Activated CD4-positive, alpha-beta T cell treated with anti-CD3 and anti-CD28 coated beads for 4 hours (primary cell): ENCODE data around the gene FNIP2.

Experiments
- DNase-seq, 2 donors: peaks; one replicate each; pipeline ENCODE4 v3.0.0-alpha.2; 2020

Gene FNIP2

GRCh38 chr4:158841540-158841939, 72.7 kb downstream of the FNIP2 start:
- DNase-seq, result no peak

DNA sequence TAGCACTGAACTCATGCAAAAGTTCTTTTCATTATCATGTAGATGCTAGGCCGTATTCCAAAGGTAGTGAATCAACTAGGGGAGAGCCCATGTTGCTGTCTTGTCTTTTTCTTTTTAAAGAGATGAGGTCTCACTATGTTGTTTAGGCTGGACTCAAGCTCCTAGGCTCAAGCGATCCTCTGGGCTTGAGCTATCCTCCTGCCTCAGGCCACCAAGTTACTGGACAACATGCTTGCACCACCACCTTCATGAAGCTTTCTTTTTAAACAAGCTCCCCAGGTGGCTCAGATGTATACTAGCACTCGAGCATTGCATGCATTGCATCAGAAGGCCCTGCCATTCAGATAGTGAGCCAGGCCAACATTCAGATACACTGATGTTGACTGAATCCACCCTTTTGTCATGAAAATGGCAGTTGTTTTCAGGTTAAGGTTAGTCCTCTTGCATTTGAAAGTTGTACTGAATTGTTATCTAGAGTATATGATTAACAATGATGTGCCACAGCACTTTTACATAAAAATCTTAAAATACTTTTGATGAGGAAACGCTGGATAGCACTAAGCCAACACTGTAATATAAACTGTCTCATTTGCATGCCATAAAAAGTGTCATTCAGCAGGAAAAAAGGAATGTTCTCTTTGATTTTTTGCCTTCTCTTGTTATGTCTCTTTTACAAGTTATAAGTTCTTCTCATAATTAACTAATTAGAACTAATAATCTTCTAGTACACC, 76.7 kb downstream of the FNIP2 start:
- no peak for DNase-seq

DNA sequence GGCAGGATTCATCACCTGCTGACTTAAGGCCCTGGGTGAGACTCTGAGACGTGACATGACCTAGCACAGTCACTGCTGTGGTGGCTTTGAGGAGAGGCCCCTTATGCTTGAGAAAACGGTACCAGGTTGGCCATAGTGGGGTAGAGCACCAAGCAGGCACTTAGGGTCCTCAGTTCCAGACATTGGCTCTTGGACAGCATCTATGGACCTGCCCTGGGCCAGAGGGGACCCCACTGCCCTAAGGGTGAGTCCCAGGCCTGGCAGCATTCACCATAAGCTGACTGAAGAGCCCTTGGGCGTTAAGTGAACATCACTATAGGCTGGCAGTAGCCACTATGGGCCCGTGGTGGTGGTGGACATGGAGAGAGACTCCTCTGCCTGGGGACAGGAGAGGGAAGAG, 78.7 kb downstream of the FNIP2 start:
- no peak for DNase-seq

DNA sequence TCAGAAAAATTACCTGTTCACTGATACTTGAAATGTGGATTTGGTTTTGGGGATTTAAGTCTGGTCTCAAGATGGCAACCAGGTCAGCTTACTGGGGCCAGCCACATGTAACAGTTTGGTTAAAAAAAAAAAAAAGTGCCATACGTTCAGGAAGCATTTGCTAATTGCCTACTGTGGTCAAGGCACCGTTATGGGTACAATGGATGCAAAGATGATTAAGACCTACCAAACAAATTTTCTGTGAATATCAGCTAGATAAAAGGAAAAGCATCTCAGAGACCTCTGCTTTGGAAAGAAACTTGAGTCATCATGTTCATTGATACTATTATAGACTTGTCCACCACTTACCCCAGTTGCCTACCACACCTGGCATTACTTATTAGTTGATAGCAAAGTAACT, 80.9 kb downstream of the FNIP2 start:
- DNase-seq, result no peak

GRCh38 chr4:158850371-158850770, 81.5 kb downstream of the FNIP2 start:
- DNase-seq, result no peak

DNA sequence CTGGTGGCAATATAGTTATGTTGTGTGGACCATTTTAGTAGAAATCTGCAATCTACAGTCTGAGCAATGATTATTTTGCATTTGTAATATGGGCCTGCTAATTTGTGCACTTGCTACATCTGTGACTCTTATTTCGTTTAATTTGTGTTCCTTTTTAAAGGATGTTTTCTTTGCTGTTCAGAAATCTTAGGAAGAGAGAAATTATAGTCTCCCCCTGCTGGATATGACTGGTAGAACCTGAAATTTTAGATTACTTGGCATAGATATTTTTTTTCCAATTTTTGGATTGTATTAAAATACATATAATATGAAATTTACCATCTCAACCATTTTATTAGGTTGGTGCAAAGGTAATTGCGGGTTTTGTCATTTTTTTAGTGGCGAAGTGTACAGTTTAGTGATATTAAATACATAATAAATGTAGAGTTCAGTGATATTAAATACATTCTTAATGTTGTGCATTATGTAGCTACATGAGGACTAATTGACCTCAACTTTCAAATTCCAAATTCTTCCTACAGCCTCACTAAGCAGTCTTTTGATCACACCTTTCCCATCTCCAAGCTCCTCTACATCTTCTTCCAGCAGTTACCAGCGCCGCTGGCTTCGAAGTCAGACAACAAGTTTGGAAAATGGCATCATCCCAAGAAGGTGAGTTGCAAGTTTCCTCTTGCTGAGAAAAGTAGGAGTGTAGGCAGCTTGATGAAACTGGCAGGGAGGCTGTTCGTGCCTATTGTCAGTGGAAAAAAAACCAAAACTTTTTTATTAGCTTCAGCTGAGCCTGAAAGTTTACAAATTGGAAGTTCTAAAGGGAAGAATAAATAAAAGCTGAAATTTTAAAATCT, 82.2 kb downstream of the FNIP2 start:
- no peak for DNase-seq

DNA sequence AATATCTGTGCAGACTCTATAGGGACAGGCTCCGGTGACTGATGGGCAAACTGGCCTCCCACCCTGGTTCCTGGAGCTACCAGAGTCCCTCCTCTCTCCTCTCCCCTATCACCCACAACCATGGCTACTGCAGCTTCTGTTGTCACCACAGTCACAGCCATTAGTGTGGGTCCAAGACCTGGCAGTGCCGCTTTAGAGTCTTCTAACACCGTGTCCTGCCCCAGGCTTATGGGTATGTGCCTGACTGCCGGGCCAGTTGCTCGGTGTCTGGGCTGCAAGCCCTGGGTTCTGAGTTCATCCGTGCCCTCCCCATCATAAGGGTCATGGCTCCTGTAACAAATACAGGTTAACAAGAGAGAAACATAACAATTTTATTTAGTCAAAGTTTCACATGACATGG, 85.4 kb downstream of the FNIP2 start:
- DNase-seq, result no peak

GRCh38 chr4:158856852-158857251, 88.0 kb downstream of the FNIP2 start:
- no peak for DNase-seq

GRCh38 chr4:158857951-158858350, 89.1 kb downstream of the FNIP2 start:
- DNase-seq, result no peak

DNA sequence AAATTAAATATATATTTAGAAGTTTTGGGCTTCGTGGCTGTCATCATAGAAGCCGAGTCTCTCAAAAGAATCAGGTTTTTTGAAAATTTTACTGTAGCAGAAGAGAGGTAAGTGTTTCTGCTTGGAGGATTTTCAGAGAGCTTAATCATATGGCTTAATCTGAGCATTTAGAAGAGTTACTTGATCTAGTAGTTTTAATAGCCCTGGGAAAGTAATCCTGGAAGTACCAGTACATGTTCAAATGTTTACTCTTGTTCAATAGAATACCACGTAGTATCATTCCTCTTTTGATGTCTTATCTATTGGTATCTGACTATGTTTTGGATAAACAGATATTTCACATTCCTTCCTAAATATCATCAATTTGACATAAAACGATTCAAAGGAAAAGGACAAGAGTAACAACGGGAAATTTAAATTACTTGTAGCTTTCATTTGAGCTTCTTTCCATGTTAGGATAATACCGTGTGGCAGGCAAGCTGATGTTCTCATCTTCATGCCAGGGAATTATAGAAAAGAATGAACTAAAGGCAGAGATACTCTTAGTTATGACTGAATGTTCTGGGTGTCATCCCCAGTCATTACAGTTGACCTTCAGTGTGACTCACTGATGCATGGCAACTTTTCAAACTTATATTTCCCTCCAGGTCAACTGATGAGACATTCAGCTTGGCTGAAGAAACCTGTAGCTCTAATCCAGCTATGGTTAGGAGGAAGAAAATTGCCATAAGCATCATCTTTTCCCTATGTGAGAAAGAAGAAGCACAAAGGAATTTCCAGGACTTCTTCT, 89.8 kb downstream of the FNIP2 start:
- DNase-seq, result no peak

GRCh38 chr4:158859661-158860060, 90.8 kb downstream of the FNIP2 start:
- no peak for DNase-seq

DNA sequence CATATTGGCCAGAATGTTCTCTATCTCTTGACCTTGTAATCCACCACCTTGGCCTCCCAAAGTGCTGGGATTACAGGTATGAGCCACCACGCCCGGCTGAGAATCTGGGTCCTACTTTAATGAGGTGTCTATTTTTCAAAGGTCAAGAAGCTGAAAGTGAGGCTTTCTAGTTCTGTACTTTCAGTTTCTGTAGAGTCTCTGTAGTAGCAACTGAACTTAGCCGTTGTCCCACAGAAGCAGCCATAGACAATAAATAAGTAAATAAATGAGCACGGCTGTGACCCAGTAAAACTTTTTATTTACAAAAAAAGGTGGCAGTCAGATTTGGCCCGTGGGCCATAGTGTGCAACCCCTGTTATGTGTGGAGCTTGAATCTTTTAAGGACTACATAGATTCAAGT, 92.0 kb downstream of the FNIP2 start:
- no peak for DNase-seq

- no peak for DNase-seq
Measured at GRCh38 chr4:158861281-158861680, 92.5 kb downstream of the FNIP2 start.

GRCh38 chr4:158861766-158862165, 92.9 kb downstream of the FNIP2 start:
- no peak for DNase-seq

DNA sequence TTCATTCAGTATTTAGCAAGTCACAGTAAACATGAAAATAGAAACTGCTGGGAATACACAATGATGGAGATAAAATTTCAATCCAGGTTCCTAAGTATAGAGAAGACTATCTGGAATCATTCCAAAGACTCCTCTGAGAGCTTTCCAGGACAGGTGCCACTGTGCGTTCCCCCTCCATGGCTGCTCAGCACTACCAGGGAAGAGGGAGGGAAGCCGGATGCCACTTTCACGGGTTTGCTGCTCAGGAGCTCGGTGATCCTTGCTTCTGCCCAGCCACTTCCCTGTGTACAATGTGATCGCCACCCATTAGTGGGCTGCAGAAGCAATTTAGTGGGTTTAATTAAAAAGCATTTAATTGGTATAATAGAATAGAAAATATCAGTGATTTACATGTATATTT, 94.5 kb downstream of the FNIP2 start:
- DNase-seq, result no peak

DNA sequence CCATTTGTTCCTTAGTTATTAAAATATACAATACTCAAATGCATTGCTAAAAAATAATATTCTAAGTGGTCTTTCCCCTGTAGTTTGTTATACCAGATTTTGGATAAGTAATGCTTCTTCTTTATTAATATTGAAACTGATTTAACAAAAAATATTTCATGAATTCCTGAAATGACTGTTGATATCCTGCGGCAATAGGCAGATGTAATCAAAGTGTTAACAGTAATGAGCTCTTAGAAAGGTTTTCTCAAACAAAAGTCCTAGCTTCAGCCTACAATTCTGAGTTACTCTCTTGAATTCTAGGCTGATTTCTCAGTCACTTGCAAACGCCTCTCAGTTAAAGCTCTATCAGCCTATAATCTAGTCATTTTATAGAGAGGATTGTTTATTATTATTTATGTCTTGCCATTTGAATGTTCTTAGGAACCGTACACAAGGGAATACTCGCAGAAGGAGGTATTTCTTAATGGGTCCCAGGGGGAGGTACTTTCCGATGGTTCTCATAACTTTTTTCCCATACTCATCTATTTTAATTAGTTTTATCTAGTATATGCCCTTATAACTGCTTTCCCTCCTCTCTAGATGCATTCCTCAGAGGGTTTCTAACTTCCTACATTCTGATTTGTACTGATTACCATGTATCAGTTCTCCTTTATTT, 96.8 kb downstream of the FNIP2 start:
- DNase-seq, result no peak

DNA sequence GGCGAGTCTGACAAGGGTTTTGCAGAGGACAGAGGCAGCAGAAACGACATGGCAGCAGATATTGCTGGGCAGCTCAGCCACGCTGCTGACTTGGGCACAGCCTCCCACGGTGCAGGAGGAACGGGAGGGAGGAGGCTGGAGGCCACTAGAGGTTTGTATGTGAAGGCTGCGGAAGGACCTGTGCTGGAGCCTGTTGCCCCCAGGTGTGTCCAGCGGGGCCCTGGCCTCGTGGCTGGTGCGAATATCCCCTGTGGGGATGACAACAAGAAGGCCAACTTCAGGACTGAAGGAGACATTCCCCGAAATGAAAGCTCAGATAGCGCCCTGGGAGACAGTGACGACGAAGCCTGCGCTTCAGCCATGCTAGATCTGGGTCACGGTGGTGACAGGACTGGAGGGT, 100.2 kb downstream of the FNIP2 start:
- no peak for DNase-seq

GRCh38 chr4:158869761-158870160, 100.9 kb downstream of the FNIP2 start:
- no peak for DNase-seq

- no peak for DNase-seq
Measured at GRCh38 chr4:158870282-158870625, 101.4 kb downstream of the FNIP2 start.

DNA sequence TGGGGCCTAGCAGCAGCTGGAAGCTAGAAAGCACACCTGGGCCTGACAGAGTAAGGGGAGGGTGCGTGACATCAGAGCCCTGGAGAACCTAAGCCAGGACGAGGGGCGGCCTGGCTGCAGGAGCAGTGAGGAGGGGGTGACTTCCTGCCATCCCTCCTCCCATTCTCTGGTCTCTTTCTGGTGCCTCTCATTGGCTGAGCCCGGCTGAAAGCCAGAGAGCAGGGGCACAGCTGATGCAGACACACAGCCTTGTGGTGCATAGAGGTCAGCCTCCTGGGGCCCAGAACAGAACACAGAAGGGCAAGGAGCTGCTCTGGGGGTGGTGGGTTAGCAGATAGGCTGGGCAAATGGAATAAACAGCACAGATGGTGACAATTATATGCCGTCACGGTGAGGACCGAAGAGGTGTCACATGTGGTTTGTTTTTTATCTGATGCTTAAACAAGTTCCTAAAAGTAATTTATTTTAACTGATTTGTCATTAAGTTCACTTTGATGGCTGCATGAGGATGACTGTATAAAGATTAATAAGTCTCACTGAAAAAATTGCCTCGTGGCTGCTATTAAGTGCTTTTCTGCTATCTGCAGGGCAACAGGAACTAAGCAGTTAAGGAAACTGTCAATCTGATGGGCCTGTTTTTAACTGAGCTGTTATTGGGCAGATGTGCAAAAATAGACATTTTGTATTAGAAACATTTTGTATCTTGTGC, 102.0 kb downstream of the FNIP2 start:
- DNase-seq, result no peak

DNA sequence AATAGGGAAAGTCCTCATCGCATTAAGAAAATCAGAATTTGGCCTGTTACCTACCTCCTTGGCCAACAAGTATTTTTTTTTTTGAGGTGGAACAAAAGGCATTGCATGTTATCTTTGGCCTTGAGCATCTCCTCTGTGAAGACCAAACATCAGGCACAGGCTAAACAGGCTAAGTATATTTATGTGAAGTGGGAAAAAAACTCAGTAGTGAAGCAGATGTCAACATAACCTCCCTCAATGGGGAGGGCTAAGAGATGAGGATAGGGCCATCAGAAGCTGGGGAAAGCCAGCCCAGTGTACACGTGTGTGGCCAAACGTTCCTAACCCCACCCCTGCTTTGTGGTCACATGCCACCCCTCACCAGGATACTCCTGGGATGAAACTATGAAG, 102.5 kb downstream of the FNIP2 start:
- DNase-seq, result no peak

- DNase-seq, result no peak
Measured at GRCh38 chr4:158873795-158874401, 105.1 kb downstream of the FNIP2 start.
